Subcutaneous abdominal adipose tissue (tissue), 5 donors: ENCODE results near the gene OMA1.

Experiments
- H3K27ac ChIP-seq: one replicate; pipeline ENCODE4 v1.7.0; 2013; ENCODE audit warnings: low read depth, mild to moderate bottlenecking, inconsistent platforms, low read length, moderate library complexity
- H3K27me3 ChIP-seq, 5 donors: one replicate each; pipeline ENCODE4 v1.7.0; 2013; ENCODE audit warnings: low read length in 5 of 5, inconsistent platforms in 1 of 5; ENCODE audit not compliant: control insufficient read depth in 5 of 5, insufficient read depth in 4 of 5
- H3K36me3 ChIP-seq, 5 donors: one replicate each; pipeline ENCODE4 v1.7.0; 2013; ENCODE audit warnings: low read length in 5 of 5; ENCODE audit not compliant: control insufficient read depth in 5 of 5, insufficient read depth in 5 of 5
- H3K4me1 ChIP-seq, 5 donors: one replicate each; pipeline ENCODE4 v1.7.0; 2013; ENCODE audit warnings: low read length in 5 of 5, mild to moderate bottlenecking in 3 of 5, moderate library complexity in 1 of 5; ENCODE audit not compliant: control insufficient read depth in 5 of 5, insufficient read depth in 5 of 5
- H3K4me3 ChIP-seq, 5 donors: one replicate each; pipeline ENCODE4 v1.7.0; 2013; ENCODE audit warnings: low read length in 5 of 5, low read depth in 1 of 5
- H3K9ac ChIP-seq, 5 donors: one replicate each; pipeline ENCODE4 v1.7.0; 2013; ENCODE audit warnings: low read length in 5 of 5, mild to moderate bottlenecking in 4 of 5, moderate library complexity in 3 of 5
- H3K9me3 ChIP-seq, 5 donors: one replicate each; pipeline ENCODE4 v1.7.0; 2013; ENCODE audit warnings: low read length in 5 of 5; ENCODE audit not compliant: control insufficient read depth in 5 of 5
- donor health status: healthy.
- donor health status: healthy.
- donor health status: healthy.
- donor health status: healthy.
- donor health status: healthy.

Gene OMA1

GRCh38 chr1:58438468-58438867 lies 108.1 kb downstream of the OMA1 start:
- Histone ChIP-seq H3K4me1 (peaks cover 0 to 6% (median 3%) of the 10 kb centered on the region in 5 donors), H3K4me3 (no peak overlapping the region), H3K36me3 (no peaks in the 10 kb centered on the region), H3K9me3 (no peaks in the 10 kb centered on the region), H3K27ac (no peak overlapping the region), H3K9ac (no peak overlapping the region), H3K27me3 (no peaks in the 10 kb centered on the region)

GRCh38 chr1:58437623-58438022 lies 108.9 kb downstream of the OMA1 start:
- Histone ChIP-seq H3K9me3 (no peaks in the 10 kb centered on the region), H3K36me3 (no peaks in the 10 kb centered on the region), H3K4me1 (peaks cover 0 to 13% (median 12%) of the 10 kb centered on the region in 5 donors), H3K4me3 (no peak overlapping the region), H3K27me3 (no peaks in the 10 kb centered on the region), H3K9ac (no peak overlapping the region), H3K27ac (no peak overlapping the region)

- H3K9me3 ChIP-seq = no peaks in the 10 kb centered on the region
- H3K4me3 ChIP-seq = no peak overlapping the region
- no peak overlapping the region for H3K9ac ChIP-seq
- no peaks in the 10 kb centered on the region for H3K36me3 ChIP-seq
- H3K27me3 ChIP-seq = no peaks in the 10 kb centered on the region
- H3K4me1 ChIP-seq = peaks cover 0 to 16% (median 12%) of the 10 kb centered on the region in 5 donors
- H3K27ac ChIP-seq = no peak overlapping the region
These were observed 109.8 kb downstream of the OMA1 start for GRCh38 chr1:58436615-58437297.

GRCh38 chr1:58435376-58435775 lies 111.2 kb downstream of the OMA1 start:
- no peak overlapping the region for H3K4me3 ChIP-seq
- H3K27me3 ChIP-seq = no peaks in the 10 kb centered on the region
- no peak overlapping the region for H3K27ac ChIP-seq
- H3K36me3 ChIP-seq = no peaks in the 10 kb centered on the region
- H3K4me1 ChIP-seq = peaks cover 0 to 16% (median 12%) of the 10 kb centered on the region in 5 donors
- H3K9ac ChIP-seq = no peak overlapping the region
- H3K9me3 ChIP-seq = no peaks in the 10 kb centered on the region

- no peak overlapping the region for H3K9ac ChIP-seq
- no peak overlapping the region for H3K4me3 ChIP-seq
- H3K36me3 ChIP-seq = no peaks in the 10 kb centered on the region
- H3K27me3 ChIP-seq = no peaks in the 10 kb centered on the region
- H3K9me3 ChIP-seq = no peaks in the 10 kb centered on the region
- no peak overlapping the region for H3K27ac ChIP-seq
- peaks cover 0 to 16% (median 12%) of the 10 kb centered on the region in 5 donors for H3K4me1 ChIP-seq
These were observed 111.9 kb downstream of the OMA1 start for GRCh38 chr1:58434607-58435006.

- no peak overlapping the region for H3K9ac ChIP-seq
- H3K27ac ChIP-seq = no peak overlapping the region
- H3K36me3 ChIP-seq = no peaks in the 10 kb centered on the region
- no peaks in the 10 kb centered on the region for H3K9me3 ChIP-seq
- no peaks in the 10 kb centered on the region for H3K27me3 ChIP-seq
- H3K4me1 ChIP-seq = peaks cover 0 to 16% (median 12%) of the 10 kb centered on the region in 5 donors
- no peak overlapping the region for H3K4me3 ChIP-seq
These were observed 112.3 kb downstream of the OMA1 start for GRCh38 chr1:58434181-58434580.

GRCh38 chr1:58432851-58433668 lies 113.5 kb downstream of the OMA1 start:
- H3K9ac ChIP-seq = no peak overlapping the region
- H3K36me3 ChIP-seq = no peaks in the 10 kb centered on the region
- peaks cover 0 to 16% (median 12%) of the 10 kb centered on the region in 5 donors for H3K4me1 ChIP-seq
- H3K4me3 ChIP-seq = no peak overlapping the region
- no peaks in the 10 kb centered on the region for H3K27me3 ChIP-seq
- no peaks in the 10 kb centered on the region for H3K9me3 ChIP-seq
- H3K27ac ChIP-seq = no peak overlapping the region

- Histone ChIP-seq H3K4me3 (no peak overlapping the region), H3K27ac (no peak overlapping the region), H3K36me3 (no peaks in the 10 kb centered on the region), H3K9ac (no peak overlapping the region), H3K9me3 (no peaks in the 10 kb centered on the region), H3K4me1 (peaks cover 0 to 16% (median 12%) of the 10 kb centered on the region in 5 donors), H3K27me3 (no peaks in the 10 kb centered on the region)
These were observed 114.5 kb downstream of the OMA1 start for GRCh38 chr1:58431901-58432620.
